GM19372 (cell line): Measurements from ENCODE around the gene HIGD1A.
"Not testable (repeated sequence)": the region's sequence is repeated elsewhere in the genome, so short reads cannot be mapped to it uniquely, and the experiment has no call there.

ENCODE experiments used
- ATAC-seq: cut with Tn5 transposase; IDR thresholded peaks from one replicate; pipeline ENCODE4 v1.9.1; 2021; ENCODE audit warnings: mild to moderate bottlenecking, low read depth, moderate library complexity; ENCODE audit not compliant: unreplicated experiment

Gene HIGD1A

DNA sequence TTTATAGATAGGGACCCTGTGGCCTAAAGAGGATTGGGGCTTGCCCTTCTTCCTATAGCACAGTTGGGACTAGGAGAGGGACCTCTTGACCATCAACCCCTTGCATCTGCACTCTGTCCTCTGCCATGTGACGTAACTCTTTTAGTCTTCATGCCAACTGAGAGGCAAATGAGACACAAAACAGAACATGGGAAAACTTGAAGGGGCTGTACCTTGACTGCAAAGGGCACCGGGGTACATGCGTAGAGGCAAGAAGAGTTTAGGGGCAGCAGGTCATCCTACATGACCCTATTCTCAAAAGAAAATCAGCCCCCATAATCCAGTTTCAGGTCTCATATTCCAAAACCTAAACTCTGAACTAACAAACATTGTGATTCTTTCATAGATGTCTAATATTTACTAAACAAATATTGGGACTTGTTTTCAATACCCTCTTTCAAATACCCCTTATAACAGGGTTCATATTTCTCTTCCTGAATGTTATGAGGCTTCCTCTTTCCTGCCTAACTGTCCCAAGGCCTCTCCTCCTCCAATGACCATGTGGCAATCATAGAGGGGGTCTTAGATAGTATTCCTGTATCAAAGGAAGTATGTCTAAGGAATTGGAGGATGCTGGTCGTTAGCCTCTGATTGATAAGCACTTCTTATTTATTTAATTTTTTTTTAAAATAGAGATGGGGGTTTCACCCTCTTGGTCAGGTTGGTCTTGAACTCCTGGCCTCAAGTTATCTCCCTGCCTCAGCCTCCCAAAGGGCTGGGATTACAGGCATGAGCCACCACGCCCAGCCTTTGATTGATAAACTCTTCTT, 25.5 kb upstream of the HIGD1A start:
- ATAC-seq, result no peak

DNA sequence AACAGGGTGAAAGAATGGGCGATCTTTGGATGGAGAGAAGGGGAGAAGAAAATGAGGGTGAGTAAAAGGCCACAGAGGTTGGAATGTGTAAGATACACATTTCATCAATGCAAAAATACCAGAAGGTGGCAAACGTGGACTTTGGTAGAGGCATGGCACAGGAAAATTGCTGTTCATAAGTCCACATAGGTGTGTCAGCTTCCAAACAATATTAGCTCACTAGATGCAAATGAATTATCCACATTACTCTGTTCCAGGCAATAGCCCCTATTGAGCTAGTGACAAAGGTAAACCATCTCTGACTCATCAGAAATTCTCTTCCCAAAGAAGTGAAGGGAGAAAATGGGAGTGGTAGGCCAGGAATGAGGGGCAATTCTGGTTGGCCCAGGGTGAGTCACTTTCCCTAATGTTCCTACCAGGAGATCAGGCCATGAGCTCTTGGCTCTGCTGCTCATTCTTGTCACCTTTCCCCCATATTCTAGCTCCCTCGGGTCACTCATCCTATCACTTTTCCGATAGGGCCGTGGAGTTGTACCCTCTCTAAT, 24.9 kb upstream of the HIGD1A start:
- ATAC-seq, result no peak

GRCh38 chr3:42827654-42828053, 23.4 kb upstream of the HIGD1A start:
- no peak for ATAC-seq

GRCh38 chr3:42827023-42827422, 22.7 kb upstream of the HIGD1A start:
- no peak for ATAC-seq

DNA sequence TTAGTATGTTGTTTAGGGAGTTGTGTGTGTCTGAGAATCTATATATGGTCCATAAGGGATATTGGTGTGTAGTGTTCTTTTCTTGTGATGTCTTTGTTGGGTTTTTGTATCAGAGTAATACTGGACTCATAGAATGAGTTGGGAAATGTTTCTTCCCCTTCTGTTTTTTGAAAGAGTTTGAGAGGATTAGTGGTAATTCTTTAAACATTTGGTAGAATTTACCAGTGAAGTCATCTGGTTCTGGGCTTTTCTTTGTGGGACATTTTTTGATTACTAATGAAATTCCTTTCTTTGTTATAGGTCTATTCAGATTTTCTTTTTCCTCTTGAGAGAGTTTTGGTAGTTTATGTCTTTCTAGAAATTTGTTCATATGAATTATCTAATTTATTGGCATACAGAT, 21.9 kb upstream of the HIGD1A start:
- no peak for ATAC-seq

DNA sequence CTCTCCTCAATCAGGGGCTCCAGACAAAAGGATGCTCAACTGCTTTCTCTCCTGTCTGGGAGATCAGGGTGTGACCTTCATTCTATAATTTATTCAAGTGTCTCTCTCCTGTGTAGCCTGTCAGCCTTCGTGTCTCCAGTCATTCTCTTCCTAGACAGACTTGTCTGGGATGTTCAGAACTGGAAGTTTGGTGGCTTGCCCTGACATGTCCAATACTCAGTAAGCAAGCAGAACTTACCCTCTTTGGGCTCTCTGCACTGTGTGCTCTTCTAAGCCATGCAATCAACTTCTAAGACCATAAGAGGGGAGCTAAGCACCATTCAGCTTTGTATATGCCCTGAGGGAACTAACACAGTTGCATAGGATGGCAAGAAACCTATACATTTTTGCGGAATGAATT, 19.1 kb upstream of the HIGD1A start:
- no peak for ATAC-seq

DNA sequence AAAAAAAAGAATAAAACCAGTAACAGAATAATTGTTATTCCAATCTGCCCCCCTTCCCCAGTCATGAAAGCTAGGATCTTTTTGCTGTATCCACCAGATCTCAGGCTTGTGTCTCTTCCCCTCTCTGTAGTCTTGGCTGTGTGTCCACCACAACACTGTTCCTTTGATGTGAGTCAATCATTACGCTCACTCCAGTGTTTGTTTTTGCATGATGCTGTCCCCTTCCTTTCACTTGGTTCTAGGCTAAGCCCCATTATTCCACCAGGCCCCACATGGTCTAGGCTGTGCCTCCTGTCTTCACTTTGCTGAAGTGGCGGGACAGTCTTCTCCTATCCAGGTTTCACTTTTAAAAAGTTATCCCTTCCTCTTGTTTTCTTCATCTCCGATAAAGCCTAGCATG, 18.5 kb upstream of the HIGD1A start:
- ATAC-seq, result no peak

DNA sequence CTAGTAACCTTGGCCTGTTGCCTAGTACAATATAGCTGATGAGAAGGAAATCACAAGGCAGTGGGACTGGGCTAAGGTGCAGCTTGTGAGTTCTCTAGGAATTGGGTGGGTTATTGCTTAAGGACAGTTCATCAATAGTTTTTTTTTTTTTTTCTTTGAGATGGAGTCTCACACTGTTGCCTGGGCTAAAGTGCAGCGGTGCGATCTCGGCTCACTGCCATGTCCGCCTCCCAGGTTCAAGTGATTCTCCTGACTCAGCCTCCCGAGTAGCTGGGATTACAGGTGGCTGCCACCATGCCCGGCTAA, 16.4 kb upstream of the HIGD1A start:
- ATAC-seq, result no peak

GRCh38 chr3:42819351-42819965, 15.2 kb upstream of the HIGD1A start:
- ATAC-seq, result no peak

DNA sequence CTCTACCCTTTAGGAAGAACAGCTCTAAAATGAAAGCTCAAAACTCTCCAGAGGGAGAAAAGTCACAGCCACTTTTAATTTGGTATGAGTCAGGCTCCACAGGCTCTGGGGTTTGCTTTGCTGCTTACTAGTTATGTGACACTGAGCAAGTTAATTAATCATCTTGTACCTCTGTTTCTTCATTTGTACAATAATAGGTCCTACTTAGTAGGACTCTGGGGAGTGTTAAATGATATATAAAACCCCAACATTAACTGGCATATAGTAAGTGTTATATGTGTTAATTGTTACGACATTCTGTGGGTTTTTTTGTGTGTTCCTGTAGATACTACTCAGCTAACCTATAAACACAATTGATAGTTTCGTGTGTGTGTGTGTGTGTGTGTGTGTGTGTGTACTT, 11.5 kb upstream of the HIGD1A start:
- no peak for ATAC-seq

DNA sequence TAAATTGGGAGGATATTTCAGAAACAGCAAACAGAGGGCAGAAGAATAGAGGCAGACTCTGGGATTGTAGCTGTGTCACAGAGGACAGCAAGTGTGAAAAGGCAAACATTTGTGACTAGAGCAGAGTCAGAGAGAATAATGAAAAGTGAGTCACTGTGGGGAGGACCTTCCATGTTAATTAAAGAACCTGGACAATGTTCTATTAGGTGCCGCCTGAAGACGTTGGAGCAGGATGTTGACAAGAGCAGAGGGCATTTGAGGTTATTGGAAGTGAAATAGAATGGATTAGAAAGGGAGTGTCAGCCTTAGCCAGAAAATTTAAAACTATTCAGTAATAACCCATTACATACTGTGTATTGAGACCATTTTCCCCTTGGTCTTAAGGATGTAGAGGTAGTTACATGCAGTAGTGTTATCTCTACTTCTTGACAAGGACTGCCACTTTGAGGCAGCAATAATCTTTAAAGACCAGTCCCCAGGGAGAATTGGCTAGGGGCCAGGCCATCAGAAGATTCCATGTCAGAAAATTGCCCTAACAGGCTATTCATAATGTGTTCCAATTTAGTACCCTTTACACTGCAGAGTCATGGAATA, 10.7 kb upstream of the HIGD1A start:
- no peak for ATAC-seq

GRCh38 chr3:42814246-42814645, 10.0 kb upstream of the HIGD1A start:
- ATAC-seq, result no peak

GRCh38 chr3:42811118-42811883, 7.0 kb upstream of the HIGD1A start:
- ATAC-seq, result not testable (repeated sequence)

- not testable (repeated sequence) for ATAC-seq
Measured at GRCh38 chr3:42810706-42811105, 6.4 kb upstream of the HIGD1A start.

DNA sequence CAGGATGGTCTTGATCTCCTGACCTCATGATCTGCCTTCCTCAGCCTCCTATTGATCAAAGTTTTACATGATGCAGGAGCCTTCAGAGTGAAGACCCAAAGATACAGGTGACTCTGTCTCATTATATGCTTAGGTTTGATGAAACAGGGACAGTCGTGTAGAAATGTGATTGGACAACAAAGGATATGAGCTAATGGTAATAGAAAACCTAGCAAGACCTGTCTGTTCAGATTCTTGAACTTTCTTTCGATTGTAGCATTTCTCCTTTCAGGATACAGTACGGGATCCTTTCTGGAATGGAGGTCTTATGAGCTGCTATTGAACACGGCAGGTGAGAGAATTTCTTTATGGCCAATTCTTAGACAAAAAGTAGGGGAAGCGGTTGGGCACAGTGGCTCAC, 4.9 kb upstream of the HIGD1A start, which contains the start of gene ACKR2:
Gene ACKR2, plus strand, starts transcription at position 244 of the 400 bp plus-strand sequence. CDS start 55,058 bp downstream, outside the sequence.
- no peak for ATAC-seq

- no peak for ATAC-seq
Measured at GRCh38 chr3:42807929-42808328, 3.6 kb upstream of the HIGD1A start.

DNA sequence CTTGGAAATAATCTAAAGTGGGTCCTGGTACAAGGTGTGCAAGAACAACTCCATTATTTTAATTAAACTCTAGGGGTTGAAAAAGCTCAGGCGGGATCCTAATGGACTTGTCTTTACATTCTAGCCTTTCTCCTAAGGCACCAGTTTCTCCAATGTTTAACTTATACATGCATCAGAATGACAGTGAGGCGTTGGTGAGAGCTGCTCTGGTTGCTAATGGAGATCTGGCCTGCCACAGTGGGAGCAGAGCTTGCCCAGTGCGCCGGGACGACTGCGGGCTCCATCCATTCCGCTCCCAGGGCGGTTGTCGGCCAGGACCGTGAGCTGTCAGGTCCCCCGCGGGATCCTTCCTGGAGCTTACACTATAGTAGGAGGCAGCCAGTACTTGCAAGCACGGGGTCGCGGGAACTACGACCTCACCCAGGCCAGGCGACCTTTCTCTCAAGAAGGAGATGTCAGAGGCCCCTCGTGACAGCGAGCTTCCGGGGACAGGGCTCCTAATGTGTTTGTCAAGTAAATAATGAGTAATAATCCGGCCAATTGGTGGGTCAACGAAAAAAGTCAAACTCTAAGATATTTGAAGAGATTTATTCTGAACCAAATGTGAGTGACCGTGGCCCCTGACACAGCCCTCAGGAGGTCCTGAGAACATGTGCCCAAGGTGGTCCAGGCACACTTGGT, 991 bp upstream of the HIGD1A start:
- no peak for ATAC-seq

- ATAC-seq, result peak; percentile 21
Measured at GRCh38 chr3:42804831-42805132, 492 bp upstream of the HIGD1A start.

- peak; percentile 12 for ATAC-seq
Measured at GRCh38 chr3:42803414-42804105, 730 bp downstream of the HIGD1A start.

GRCh38 chr3:42802876-42803413, 1.3 kb downstream of the HIGD1A start:
- no peak for ATAC-seq
